Measurements from ENCODE around the gene STK16. TPM values are rescaled to one million over a fixed set of nuclear protein-coding genes. Genes with fewer than 3 reads are reported as not detected.

STK16 gene, protein sequence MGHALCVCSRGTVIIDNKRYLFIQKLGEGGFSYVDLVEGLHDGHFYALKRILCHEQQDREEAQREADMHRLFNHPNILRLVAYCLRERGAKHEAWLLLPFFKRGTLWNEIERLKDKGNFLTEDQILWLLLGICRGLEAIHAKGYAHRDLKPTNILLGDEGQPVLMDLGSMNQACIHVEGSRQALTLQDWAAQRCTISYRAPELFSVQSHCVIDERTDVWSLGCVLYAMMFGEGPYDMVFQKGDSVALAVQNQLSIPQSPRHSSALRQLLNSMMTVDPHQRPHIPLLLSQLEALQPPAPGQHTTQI
- 17.9 TPM for total RNA-seq

DNA sequence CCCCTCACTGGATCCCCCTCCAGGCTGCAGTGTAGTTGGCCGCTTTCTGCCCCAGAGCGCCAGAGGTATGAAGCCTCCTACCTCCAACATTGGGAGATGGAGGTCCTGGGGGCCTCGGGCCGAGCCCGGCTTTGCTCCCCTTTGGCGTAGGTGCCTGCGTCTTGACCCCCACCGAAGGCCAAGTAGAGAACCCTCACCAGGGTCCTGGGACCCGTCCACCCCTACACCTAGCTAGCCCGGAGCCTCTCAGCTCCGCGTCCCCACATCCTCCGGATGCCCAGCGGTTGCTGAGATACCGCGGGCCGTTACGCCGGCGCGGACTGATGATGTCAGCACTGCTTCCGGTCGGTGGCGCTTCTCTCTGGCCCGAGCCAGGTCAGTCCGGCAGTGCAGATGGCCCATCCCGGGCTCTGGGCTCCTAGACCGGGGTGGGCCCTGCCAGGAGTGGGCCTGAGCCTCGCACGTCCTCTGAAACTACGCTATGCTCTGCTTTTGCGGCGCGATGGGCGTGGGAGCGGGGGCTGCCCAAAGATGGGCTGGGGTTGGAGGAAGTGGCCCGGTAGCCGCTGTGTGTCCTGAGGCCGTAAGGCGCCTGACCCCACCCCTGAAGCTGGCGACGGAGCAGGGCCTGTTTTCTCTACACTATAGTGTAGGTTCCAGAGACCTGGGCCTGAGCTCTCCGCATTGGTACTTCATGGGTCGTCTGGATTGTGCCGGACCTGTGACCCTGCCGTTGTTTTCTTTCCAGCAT lies at the start of gene STK16, which contains the start of gene GLB1L:
Gene STK16 (plus strand): TSS at position 332 of the 751 bp plus-strand sequence. CDS start 521 bp downstream, outside the sequence.
Gene GLB1L (minus strand): TSS at position 297 of the 751 bp plus-strand sequence. CDS start 1,871 bp downstream, outside the sequence.

DNA sequence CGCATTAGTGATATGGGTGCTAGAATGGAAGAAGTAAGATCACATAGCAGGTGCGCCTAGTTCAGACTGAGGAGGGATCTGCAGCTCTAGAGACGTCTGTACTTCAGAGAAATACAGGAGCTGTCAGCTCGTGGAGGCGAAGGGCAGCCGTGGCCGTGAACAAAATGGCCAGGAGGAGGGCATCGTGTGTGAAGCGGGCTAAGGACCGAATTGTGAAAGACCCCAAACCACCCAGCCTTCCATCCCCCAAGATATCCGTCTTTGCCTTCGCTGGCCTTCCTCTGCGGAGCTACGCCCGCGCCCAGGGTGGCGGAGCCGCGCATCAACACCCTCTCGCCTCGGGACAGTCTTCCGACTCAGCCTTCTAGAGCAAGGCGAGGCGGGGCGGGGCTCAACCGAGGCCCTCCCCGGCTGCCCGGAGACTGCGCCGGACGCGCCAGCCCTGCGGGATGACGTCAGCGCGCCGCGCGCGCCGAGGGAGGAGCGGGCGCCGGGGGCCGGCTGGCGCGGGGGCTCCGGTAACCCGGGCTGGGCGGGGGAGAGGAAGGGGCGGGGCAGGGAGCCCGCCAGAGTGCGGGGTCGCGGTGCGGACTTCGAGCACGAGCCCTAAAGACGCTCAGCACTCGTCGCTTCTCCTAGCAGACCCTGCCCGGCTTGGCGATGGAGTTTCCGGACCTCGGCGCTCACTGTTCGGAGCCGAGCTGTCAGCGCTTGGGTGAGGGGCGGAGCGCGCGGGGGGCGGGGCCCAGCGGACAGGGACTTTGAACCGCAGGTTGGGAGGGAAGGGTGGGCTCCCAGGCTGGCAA lies 38.7 kb upstream of the STK16 start, which contains the start of gene ZFAND2B:
Gene ZFAND2B (plus strand): TSS at position 455 of the 806 bp plus-strand sequence. CDS start 206 bp downstream, at position 661.

DNA sequence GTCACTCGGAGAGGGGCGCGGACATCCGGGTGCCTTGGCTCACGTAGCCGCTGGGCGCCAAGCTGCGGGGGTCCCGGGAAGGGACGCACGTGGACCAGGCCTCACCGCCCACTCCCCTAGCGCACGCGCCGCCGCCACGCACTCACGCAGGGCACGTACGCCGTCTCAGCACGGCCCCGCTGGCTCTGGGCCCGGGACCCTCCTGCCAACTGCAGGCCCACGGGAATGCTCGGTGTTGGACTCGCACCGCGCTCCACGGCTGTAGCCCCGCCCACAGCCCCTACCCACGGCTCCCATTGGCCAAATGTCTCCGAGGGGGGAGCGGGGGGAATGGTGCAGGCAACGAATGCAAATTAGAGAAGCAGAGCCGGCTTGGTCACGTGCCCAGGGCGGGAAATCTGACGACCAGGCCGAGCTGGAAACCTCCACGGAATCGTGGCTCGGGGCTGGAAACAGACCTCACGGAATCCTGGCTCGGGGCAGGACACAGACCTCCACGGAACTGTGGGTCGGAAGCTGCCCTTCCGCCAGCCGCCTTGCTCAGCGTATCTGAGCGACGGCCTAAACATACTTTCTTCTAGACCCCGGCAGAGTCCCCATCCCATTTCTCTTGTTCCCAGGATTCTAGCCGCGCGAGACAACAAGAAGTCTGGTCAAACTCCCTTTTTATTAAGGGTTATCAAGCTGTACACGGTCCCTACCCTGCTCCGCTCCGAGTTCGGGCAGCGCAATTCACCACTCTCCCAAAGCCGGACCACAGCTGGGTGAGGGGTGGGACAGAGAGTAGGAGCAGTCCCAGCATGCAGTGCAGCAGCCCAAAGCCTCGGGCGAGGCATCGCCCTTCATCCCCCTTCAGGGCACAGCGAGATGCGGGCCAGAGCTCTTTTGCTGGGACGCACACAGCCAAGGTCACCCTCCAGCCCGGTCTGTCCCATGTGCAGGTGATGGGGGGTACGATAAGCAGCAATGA lies 26.3 kb upstream of the STK16 start, which contains the start of gene ABCB6:
Gene ABCB6 (minus strand): TSS at position 227 of the 970 bp plus-strand sequence. CDS start 285 bp downstream, outside the sequence.

DNA sequence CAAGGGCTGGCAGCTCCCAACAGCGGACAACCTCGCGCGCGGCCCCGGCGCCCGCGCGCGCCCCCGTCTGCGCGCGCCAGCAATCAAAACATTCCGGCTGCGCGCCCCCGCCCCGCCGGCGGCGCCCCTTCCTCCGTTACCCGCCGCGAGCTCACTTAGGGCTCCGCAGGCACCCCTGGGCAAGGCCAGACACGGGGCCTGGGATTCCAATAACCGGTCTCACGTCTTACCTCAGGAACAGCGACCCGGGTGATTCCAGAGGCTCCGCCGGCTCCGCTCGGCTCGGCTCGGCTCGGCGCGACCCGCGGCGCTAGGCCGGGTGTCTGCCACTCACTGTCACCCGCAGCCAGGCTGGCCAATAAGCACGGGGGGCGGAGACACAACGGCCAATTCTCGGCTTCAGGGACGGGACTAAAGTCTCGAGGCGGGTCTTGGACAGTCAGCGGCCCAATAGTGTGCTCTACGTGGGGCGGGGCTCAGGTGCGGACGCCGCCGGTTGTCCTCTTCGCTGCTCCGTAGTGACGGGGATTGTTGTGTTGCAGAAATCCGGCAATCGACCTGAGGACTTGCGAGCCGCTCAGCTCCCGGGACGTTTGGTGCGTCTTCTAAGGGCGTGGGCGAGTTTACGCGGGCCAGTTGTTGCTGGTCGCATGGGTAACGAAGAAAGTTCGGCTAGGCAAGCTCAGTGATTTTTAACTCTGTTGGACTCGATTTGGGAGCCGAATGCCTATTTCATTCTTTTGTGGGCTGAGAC lies 15.8 kb upstream of the STK16 start, which contains the start of the genes ANKZF1 and ATG9A:
Gene ANKZF1 (plus strand): TSS at position 502 of the 754 bp plus-strand sequence. CDS start 452 bp downstream, outside the sequence.
Gene ATG9A (minus strand): TSS at position 332 of the 754 bp plus-strand sequence. CDS start 1,612 bp downstream, outside the sequence.

DNA sequence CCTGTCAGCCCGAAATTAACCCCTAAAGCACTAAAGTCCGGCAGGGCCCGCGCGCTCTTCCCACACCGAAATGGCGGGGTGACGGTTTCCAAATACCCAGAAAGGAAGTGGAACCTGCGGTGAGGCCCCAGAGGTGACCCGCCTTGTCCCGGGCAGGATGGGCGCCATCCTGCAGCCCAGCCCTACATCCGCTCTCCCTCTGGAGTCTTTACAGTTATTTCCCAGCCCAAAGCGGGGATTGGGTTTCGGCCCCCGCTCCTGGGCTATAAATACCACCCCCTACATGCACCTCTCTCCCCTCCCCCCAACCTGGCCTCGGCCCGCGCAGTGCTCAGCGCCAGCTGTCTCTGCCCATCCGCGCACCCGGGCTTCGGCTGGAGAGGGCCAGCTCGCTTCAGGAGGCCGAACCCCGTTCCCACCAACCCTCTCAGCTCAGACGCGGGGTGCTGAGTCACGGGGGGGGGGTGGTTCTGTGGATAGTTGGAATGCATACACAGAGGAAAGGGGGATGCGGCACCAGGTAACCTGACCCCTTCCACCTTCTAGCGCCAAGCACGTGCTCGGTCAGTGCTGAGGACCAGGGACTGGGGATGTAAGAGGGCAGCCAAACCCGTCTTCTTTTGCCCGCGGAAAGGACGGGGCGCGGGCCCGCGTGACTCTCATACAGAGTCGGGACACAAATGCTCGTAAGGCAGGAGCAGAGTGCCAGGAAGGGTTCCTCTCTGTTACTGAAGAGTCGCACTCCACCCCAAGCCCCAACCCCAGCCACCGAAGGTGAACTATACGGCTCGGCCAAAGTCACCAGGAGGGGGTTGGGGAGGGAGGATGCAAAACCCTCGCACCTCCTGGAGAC lies 7.8 kb downstream of the STK16 start, which contains the start of gene TUBA4B:
Gene TUBA4B (plus strand): TSS at position 344 of the 853 bp plus-strand sequence. CDS start 165 bp downstream, at position 509.

DNA sequence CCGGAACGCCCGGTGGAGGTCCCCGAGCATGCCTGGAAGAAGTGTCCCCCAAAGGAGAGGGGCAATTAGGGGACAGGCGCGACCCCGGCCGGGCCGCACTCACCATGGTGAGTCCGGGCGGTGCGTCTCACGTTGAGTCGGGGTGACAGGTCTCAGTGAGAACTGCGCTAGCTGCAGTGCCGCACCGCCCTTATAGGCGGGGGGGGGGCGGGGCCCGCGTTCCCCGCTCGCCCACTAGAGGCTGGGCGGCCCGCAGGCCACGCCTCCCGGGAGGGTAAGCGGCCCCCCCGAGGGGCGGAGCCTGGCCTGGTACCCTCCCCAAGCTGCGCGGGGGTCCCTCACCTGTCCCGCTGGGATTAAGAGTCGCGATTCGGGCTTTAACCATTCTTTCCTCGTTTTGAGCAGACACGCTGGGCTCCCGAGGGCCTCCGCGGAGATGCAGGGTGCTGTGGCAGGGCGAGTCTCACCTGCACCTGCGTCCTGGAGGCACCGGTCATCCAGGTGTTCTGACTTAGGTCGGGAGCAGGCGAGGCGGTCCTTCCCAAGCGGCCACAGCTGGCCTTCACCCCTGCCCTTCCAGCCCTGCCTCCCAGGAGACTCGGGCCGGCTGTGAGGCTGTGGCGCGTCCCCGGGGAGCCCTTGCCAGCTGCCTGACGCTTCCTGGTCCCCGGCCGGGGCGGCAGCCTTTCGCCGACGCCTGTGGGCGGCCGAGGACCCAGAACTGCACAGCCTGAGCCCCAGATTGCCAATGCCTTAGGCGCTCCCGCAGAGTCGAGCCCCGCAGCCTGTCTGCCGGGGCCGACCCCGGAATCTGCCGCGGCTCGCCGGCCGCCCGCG lies 8.7 kb downstream of the STK16 start, which contains the start of gene TUBA4A:
Gene TUBA4A (minus strand): TSS at position 166 of the 837 bp plus-strand sequence. CDS start 60 bp downstream, at position 106.

DNA sequence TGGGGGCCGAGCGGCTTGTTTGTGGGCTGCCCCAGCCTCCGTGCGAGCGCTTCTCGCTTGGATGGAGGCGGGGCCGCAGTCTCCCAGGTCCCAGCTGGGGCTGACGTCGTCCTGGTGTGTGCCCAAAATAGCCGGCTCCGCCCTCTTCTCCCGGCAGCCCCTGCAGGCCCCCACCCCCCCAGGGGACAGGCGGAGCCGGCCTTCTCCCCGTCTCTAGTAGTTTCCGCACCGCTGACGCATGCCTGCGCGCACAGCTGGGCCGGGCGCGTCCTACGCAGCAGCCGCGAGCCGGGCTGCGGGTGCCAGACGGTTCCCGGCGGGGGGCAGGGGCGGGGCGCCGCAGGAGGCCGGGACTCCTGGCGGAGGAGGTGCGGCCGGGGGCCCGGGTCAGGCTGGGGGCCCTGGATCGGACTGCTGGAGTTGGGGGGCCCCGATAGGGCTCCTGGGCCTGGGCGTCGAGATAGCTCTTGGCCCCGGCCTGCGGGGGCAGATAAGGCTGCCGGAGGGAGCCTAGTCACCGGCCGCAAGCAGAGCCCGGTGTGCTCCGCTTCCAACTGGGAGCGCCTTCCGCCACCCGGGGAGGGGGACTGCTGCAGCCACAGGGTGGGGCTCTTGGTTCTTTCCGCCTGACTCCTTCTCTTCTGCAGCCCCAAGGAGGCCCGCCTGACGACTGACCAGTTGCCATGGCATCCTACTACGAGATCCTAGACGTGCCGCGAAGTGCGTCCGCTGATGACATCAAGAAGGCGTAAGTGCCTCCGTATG lies 34.1 kb downstream of the STK16 start, which contains the start of gene DNAJB2:
Gene DNAJB2 (plus strand): TSS at position 216 of the 765 bp plus-strand sequence. CDS start 468 bp downstream, at position 684.

Other genes starting within 250 kb of the STK16 start
- gene CFAP65, start 204.0 kb upstream of the STK16 start, total RNA-seq: not detected
- 3.8 TPM for gene IHH, start 184.6 kb upstream of the STK16 start, total RNA-seq
- gene NHEJ1, start 84.7 kb upstream of the STK16 start, total RNA-seq: 12.1 TPM
- 1.3 TPM for gene SLC23A3, start 75.5 kb upstream of the STK16 start, total RNA-seq
- gene CNPPD1, start 68.6 kb upstream of the STK16 start, total RNA-seq: 30.5 TPM
- gene RETREG2, start 67.2 kb upstream of the STK16 start, total RNA-seq: 66.2 TPM
- 22.6 TPM for gene ZFAND2B, start 38.7 kb upstream of the STK16 start, total RNA-seq
- gene ABCB6, start 26.5 kb upstream of the STK16 start, total RNA-seq: 24.2 TPM
- gene ATG9A, start 15.8 kb upstream of the STK16 start, total RNA-seq: 46.7 TPM
- gene ANKZF1, start 15.7 kb upstream of the STK16 start, total RNA-seq: 91.3 TPM
- 15.2 TPM for gene GLB1L, start within 50 bp of the STK16 start, total RNA-seq
- not detected for gene TUBA4B, start 7.8 kb downstream of the STK16 start, total RNA-seq
- gene TUBA4A, start 8.4 kb downstream of the STK16 start, total RNA-seq: 20.5 TPM
- 91.9 TPM for gene DNAJB2, start 33.9 kb downstream of the STK16 start, total RNA-seq
- 22.0 TPM for gene PTPRN, start 63.9 kb downstream of the STK16 start, total RNA-seq
- not detected for gene RESP18, start 87.3 kb downstream of the STK16 start, total RNA-seq
- gene DNPEP, start 142.4 kb downstream of the STK16 start, total RNA-seq: 32.5 TPM
- gene DES, start 172.9 kb downstream of the STK16 start, total RNA-seq: 249 TPM
- 17.4 TPM for gene SPEG, start 189.4 kb downstream of the STK16 start, total RNA-seq

Measured in camera-type eye (tissue), 1 donor.